Measurements from ENCODE around the gene GJA9. TPM values are rescaled to one million over a fixed set of nuclear protein-coding genes. Genes with fewer than 3 reads are reported as not detected.

The GJA9 gene
- total and polyA plus RNA-seq, 2 of the 4 experiments (the other 2 are of a cell fraction) = not detected

DNA sequence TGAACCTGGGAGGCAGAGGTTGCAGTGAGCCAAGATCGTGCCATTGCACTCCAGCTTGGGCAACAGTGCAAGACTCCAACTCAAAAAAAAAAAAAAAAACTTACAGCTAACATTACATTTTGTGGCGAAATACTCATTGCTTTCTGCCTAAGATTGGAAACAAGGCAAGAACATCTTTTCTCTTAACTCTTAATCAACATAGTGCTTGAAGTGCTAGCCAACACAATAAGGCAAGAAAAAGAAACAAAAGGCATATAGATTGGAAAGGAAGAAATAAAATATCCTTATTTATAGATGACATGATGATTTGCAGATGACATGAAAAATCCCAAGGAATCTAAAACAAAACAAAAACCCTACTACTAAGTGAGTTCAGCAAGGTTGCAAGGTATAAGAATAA is 24.6 kb upstream of the GJA9 start:
- Histone ChIP-seq H2AK5ac (ENCODE audit: low read depth, low read length) (no peak overlapping the region), H2BK20ac (ENCODE audit: low read depth, low read length) (no peak overlapping the region), H2BK5ac (ENCODE audit: low read depth, low read length, poor library complexity, severe bottlenecking) (no peak overlapping the region), H2BK120ac (ENCODE audit: low read depth, low read length) (no peak overlapping the region), H2BK15ac (ENCODE audit: low read depth, low read length) (no peak overlapping the region), H3K4me2 (ENCODE audit: low read depth, low read length) (no peak overlapping the region), H3K36me3 (ENCODE audit: control insufficient read depth, insufficient read depth, low read length) (no peaks in the 10 kb centered on the region), H3K9ac (ENCODE audit: low read depth, low read length) (no peak overlapping the region), H3K4ac (ENCODE audit: low read depth, low read length) (no peak overlapping the region), H3K4me1 (ENCODE audit: control insufficient read depth, insufficient read depth, low read length) (no peaks in the 10 kb centered on the region), H4K5ac (ENCODE audit: low read depth, low read length) (no peak overlapping the region), H3K23ac (ENCODE audit: low read depth, low read length) (no peak overlapping the region), H3K56ac (ENCODE audit: extremely low read depth, insufficient read depth, low read length) (no peak overlapping the region), H4K91ac (ENCODE audit: insufficient read depth, low read depth, low read length) (no peak overlapping the region), H3K18ac (ENCODE audit: low read depth, low read length) (no peak overlapping the region), H4K20me1 (ENCODE audit: insufficient read depth, low read length) (no peaks in the 10 kb centered on the region), H3K9me1 (ENCODE audit: insufficient read depth, low read length) (no peaks in the 10 kb centered on the region), H2AK9ac (replicated peaks; ENCODE audit: low read depth, low read length, poor library complexity) (no peak overlapping the region), H3K27me3 (ENCODE audit: control insufficient read depth, insufficient read depth, low read length) (no peaks in the 10 kb centered on the region), H2AFZ (replicated peaks; ENCODE audit: low read length, poor library complexity) (no peak overlapping the region), H3K14ac (replicated peaks; ENCODE audit: low read depth, low read length) (no peak overlapping the region), H3K79me1 (ENCODE audit: low read depth in 1 of 2, low read length in 2 of 2) (no peaks in the 10 kb centered on the region), H4K8ac (ENCODE audit: low read depth in 2 of 2, low read length in 2 of 2) (no peak overlapping the region), H3K27ac (ENCODE audit: insufficient read depth, low read length) (no peak overlapping the region), H3K9me3 (ENCODE audit: control insufficient read depth, insufficient read depth, low read length) (no peaks in the 10 kb centered on the region), H3K4me3 (ENCODE audit: insufficient read depth, low read depth, low read length) (no peak overlapping the region)
- dilution Hi-C loops (cut with HindIII; ENCODE audit: low sequenced_read_pairs, unreplicated experiment) (no loop called here), in situ Hi-C loops (cut with MboI; ENCODE audit: low sequenced_read_pairs) (no loop called here), intact Hi-C loops (cut with micrococcal nuclease) (no loop called here)
- no peak for TF ChIP-seq RFX5 (IDR thresholded peaks at IDR 0.05; ENCODE audit: low read depth, low read length)
- no peak for TF ChIP-seq CEBPB (IDR thresholded peaks at IDR 0.05; ENCODE audit: low read depth, low read length)
- no peak for TF ChIP-seq NFE2L2 (IDR thresholded peaks at IDR 0.05; ENCODE audit: low read depth, low read length)
- TF ChIP-seq, protein P1, sequence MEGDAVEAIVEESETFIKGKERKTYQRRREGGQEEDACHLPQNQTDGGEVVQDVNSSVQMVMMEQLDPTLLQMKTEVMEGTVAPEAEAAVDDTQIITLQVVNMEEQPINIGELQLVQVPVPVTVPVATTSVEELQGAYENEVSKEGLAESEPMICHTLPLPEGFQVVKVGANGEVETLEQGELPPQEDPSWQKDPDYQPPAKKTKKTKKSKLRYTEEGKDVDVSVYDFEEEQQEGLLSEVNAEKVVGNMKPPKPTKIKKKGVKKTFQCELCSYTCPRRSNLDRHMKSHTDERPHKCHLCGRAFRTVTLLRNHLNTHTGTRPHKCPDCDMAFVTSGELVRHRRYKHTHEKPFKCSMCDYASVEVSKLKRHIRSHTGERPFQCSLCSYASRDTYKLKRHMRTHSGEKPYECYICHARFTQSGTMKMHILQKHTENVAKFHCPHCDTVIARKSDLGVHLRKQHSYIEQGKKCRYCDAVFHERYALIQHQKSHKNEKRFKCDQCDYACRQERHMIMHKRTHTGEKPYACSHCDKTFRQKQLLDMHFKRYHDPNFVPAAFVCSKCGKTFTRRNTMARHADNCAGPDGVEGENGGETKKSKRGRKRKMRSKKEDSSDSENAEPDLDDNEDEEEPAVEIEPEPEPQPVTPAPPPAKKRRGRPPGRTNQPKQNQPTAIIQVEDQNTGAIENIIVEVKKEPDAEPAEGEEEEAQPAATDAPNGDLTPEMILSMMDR (conservative IDR thresholded peaks at IDR 0.05; ENCODE audit: low read depth, low read length) = no peak
- TF ChIP-seq BHLHE40 (IDR thresholded peaks at IDR 0.05; ENCODE audit: low read depth, low read length) = no peak
- TF ChIP-seq FOS (IDR thresholded peaks at IDR 0.05; ENCODE audit: low read depth, low read length) = no peak
- TF ChIP-seq, protein P2, sequence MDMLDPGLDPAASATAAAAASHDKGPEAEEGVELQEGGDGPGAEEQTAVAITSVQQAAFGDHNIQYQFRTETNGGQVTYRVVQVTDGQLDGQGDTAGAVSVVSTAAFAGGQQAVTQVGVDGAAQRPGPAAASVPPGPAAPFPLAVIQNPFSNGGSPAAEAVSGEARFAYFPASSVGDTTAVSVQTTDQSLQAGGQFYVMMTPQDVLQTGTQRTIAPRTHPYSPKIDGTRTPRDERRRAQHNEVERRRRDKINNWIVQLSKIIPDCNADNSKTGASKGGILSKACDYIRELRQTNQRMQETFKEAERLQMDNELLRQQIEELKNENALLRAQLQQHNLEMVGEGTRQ (IDR thresholded peaks at IDR 0.05; ENCODE audit: low read depth, low read length) = no peak
- TF ChIP-seq CHD1 (IDR thresholded peaks at IDR 0.05; ENCODE audit: low read depth, low read length) = no peak
- TF ChIP-seq SMC3 (IDR thresholded peaks at IDR 0.05; ENCODE audit: low read depth, low read length) = no peak
- WGBS, 2 experiments (ENCODE audit: extremely low coverage in 2 of 2, insufficient read length in 1 of 2) = no CpG with 5 or more reads among the region's 2 CpGs
- ATAC-seq (ENCODE audit: low read depth) (no peak), DNase-seq (no peak)
- BruUV-seq (replicated peaks) = no TSS peak
- ChIA-PET POLR2A (ENCODE audit: unreplicated experiment) (no interaction called here), CTCF (interaction anchor here (1.4 kb wide), 1 partner anchor 10 kb away, joined by 3 read pairs; no protein-coding TSS in a partner anchor)
